ENCODE data around the gene SORD. TPM values are rescaled to one million over a fixed set of nuclear protein-coding genes. Genes with fewer than 3 reads are reported as not detected.

SORD gene
- total and polyA plus RNA-seq, 9 of the 15 experiments (the other 6 are each of a cell fraction or from before 2014, with no cell fraction given) = 5.9 to 79.2 (median 29.6) TPM

GRCh38 chr15:45121706-45122417 lies 98.9 kb downstream of the SORD start:
- Histone ChIP-seq H3K27me3 (ENCODE audit: control insufficient read depth in 2 of 2, insufficient read depth in 2 of 2, low read length in 2 of 2) (peaks cover 7 to 35% of the 10 kb centered on the region in 2 experiments; a peak in 4 of 5 replicates), H3K9me1 (ENCODE audit: control insufficient read depth, insufficient read depth, low read length) (no peaks in the 10 kb centered on the region), H4K20me1 (replicated peaks; ENCODE audit: control insufficient read depth, insufficient read depth, low read length) (no peaks in the 10 kb centered on the region), H3K36me3 (ENCODE audit: control insufficient read depth, insufficient read depth, low read length) (no peaks in the 10 kb centered on the region), H3K9me3 (replicated peaks; ENCODE audit: control insufficient read depth, insufficient read depth, low read depth, low read length) (no peaks in the 10 kb centered on the region), H2AFZ (ENCODE audit: low read depth, low read length) (no peak overlapping the region), H3K27ac (ENCODE audit: extremely low read depth, low read depth, low read length) (no peak overlapping the region), H3K79me2 (ENCODE audit: control insufficient read depth, insufficient read depth, low read length) (no peaks in the 10 kb centered on the region), H3K4me3 (no peak overlapping the region), H3K4me2 (ENCODE audit: insufficient read depth, low read length) (no peak overlapping the region), H3K9ac (ENCODE audit: insufficient read depth in 1 of 2, low read depth in 2 of 2, low read length in 2 of 2) (no peak overlapping the region; a peak in 1 of 4 replicates), H3K4me1 (replicated peaks in 1 of 2; ENCODE audit: control insufficient read depth in 2 of 2, insufficient read depth in 2 of 2, low read length in 2 of 2) (peaks cover 0 to 9% of the 10 kb centered on the region in 2 experiments; a peak in 3 of 5 replicates)
- 4% methylated on average over 9 of the region's 9 CpGs for WGBS (ENCODE audit: insufficient coverage, low coverage, missing lambda C conversion rate)
- DNase-seq (ENCODE audit: extremely low read depth in 1 of 4, low spot score in 3 of 4) = no peak
- FAIRE-seq = no peak
- no peak for ATAC-seq
- BruUV-seq (replicated peaks) = no TSS peak
- in situ Hi-C loops (cut with MboI) = loop anchor here (25.0 kb wide), 1 partner anchor 160 kb away; the partner anchor contains the start of gene TERB2
- CTCF ChIA-PET (ENCODE audit: low intra/inter-chr PET ratio) = no interaction called here
- POLR2A ChIA-PET = interaction anchor here (0.8 to 1.1 kb wide), 2 partner anchors 10 to 35 kb away, joined by 3 read pairs; no protein-coding TSS in a partner anchor
- intact Hi-C loops (cut with micrococcal nuclease) = no loop called here
- no peak for TF ChIP-seq ZFP91 (CRISPR knock-in tag; IDR thresholded peaks at IDR 0.05)
- no peak for TF ChIP-seq ETV5 (CRISPR knock-in tag; IDR thresholded peaks at IDR 0.05; ENCODE audit: low read depth)
- TF ChIP-seq ZNF174 (CRISPR knock-in tag; IDR thresholded peaks at IDR 0.05) = no peak
- TF ChIP-seq TRIM25 (IDR thresholded peaks at IDR 0.05; ENCODE audit: borderline replicate concordance) = no peak
- TF ChIP-seq NFRKB (IDR thresholded peaks at IDR 0.05; ENCODE audit: low read depth) = no peak
- TF ChIP-seq ZNF280B (CRISPR knock-in tag; IDR thresholded peaks at IDR 0.05) = no peak
- TF ChIP-seq KLF10 (CRISPR knock-in tag; IDR thresholded peaks at IDR 0.05) = no peak
- no peak for TF ChIP-seq ZNF518B (CRISPR knock-in tag; IDR thresholded peaks at IDR 0.05)
- TF ChIP-seq CCAR2 (IDR thresholded peaks at IDR 0.05; ENCODE audit: low read depth, low read length) = no peak
- TF ChIP-seq E2F6 (IDR thresholded peaks at IDR 0.05; ENCODE audit: borderline replicate concordance in 1 of 2, extremely low read depth in 1 of 2, insufficient read depth in 1 of 2, insufficient read length in 1 of 2, low read depth in 1 of 2, low read length in 1 of 2, poor library complexity in 1 of 2, severe bottlenecking in 1 of 2) = no peak

Data from K562 (cell line).